HG03457 (cell line): ENCODE data around the gene CTNNA1.
"Not testable (repeated sequence)": the region's sequence is repeated elsewhere in the genome, so short reads cannot be mapped to it uniquely, and the experiment has no call there.

Experiments
- ATAC-seq: cut with Tn5 transposase; IDR thresholded peaks from one replicate; pipeline ENCODE4 v1.9.1; 2021; ENCODE audit warnings: moderate number of reproducible peaks; ENCODE audit not compliant: unreplicated experiment

Gene CTNNA1

GRCh38 chr5:138884554-138884953 is 131.3 kb downstream of the CTNNA1 start:
- no peak for ATAC-seq

- ATAC-seq = no peak
Observed at GRCh38 chr5:138889994-138890393, 136.8 kb downstream of the CTNNA1 start.

- no peak for ATAC-seq
Observed at GRCh38 chr5:138890644-138891043, 137.4 kb downstream of the CTNNA1 start.

- ATAC-seq = no peak
Observed at GRCh38 chr5:138895918-138896317, 142.7 kb downstream of the CTNNA1 start.

GRCh38 chr5:138898299-138898698 is 145.1 kb downstream of the CTNNA1 start:
- ATAC-seq = no peak

GRCh38 chr5:138898742-138899141 is 145.5 kb downstream of the CTNNA1 start:
- ATAC-seq = no peak

- ATAC-seq = no peak
Observed at GRCh38 chr5:138900281-138900965, 147.2 kb downstream of the CTNNA1 start.

- ATAC-seq = no peak
Observed at GRCh38 chr5:138901716-138902115, 148.5 kb downstream of the CTNNA1 start.

GRCh38 chr5:138903130-138903775 is 150.0 kb downstream of the CTNNA1 start:
- ATAC-seq = no peak

GRCh38 chr5:138905541-138905940 is 152.3 kb downstream of the CTNNA1 start:
- ATAC-seq = no peak

- ATAC-seq = no peak
Observed at GRCh38 chr5:138909734-138910133, 156.5 kb downstream of the CTNNA1 start.

GRCh38 chr5:138910546-138911185 is 157.4 kb downstream of the CTNNA1 start:
- no peak for ATAC-seq

- ATAC-seq = no peak
Observed at GRCh38 chr5:138911441-138911840, 158.2 kb downstream of the CTNNA1 start.

- ATAC-seq = no peak
Observed at GRCh38 chr5:138912093-138912492, 158.9 kb downstream of the CTNNA1 start.

- no peak for ATAC-seq
Observed at GRCh38 chr5:138913773-138914172, 160.5 kb downstream of the CTNNA1 start.

GRCh38 chr5:138914338-138914737 is 161.1 kb downstream of the CTNNA1 start:
- no peak for ATAC-seq

- ATAC-seq = no peak
Observed at GRCh38 chr5:138918686-138919085, 165.5 kb downstream of the CTNNA1 start.

GRCh38 chr5:138920181-138920580 is 167.0 kb downstream of the CTNNA1 start:
- no peak for ATAC-seq

GRCh38 chr5:138921362-138921761 is 168.1 kb downstream of the CTNNA1 start:
- ATAC-seq = not testable (repeated sequence)

GRCh38 chr5:138922494-138922893 is 169.3 kb downstream of the CTNNA1 start:
- no peak for ATAC-seq

- no peak for ATAC-seq
Observed at GRCh38 chr5:138925090-138925635, 171.9 kb downstream of the CTNNA1 start.

GRCh38 chr5:138926257-138926656 is 173.0 kb downstream of the CTNNA1 start:
- no peak for ATAC-seq
